ENCODE results near the gene OR1D5.
A peak's percentile ranks its signal among the peaks of the same experiment; 100 is the strongest.
"Not testable (repeated sequence)": the region's sequence is repeated elsewhere in the genome, so short reads cannot be mapped to it uniquely, and the experiment has no call there.

Gene OR1D5

DNA sequence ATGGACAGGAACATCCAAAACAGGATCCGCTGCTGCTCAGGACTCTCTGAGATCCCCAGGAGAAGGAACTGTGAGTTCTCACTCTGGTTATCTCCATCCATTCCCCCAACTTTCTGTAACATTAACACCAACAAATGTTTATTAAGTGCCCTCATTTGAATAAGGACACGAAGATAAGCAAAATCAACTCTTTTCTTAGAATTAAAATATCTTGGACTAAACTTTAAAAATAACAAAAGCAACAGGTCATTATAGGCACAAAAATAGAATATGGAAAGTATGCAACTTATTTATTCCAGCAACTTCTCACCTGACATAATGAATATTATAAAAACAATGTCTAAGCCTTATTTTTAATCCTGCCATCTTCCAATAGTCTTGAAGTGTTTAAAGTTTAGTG is at the start of gene OR1D5:
TSS of gene OR1D5 (minus strand) at position 101 of the 400 bp plus-strand sequence. CDS start at position 101, 0 bp downstream.
- not testable (repeated sequence) for DNase-seq

DNA sequence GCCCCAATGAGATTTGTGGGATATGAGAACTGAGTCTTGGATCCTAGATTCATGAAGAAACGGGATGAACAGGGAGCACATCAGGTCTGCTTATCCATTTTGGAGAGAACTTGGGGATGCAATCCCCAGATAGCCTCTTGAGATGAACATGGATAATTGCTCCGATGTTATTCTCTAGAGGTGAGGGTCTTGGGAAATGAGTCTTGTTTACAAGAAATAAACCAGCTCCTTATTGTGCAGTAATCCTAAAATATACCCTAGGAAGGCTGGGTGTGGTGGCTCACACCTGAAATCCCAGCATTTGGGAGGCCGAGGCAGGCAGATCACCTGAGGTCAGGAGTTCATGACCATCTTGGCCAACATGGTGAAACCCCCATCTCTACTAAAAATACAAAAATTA is 40.9 kb upstream of the OR1D5 start, which contains the start of gene OR1D2:
TSS of gene OR1D2 (minus strand) at position 101 of the 400 bp plus-strand sequence. CDS start 11,426 bp downstream, outside the sequence.
- no peak for DNase-seq

DNA sequence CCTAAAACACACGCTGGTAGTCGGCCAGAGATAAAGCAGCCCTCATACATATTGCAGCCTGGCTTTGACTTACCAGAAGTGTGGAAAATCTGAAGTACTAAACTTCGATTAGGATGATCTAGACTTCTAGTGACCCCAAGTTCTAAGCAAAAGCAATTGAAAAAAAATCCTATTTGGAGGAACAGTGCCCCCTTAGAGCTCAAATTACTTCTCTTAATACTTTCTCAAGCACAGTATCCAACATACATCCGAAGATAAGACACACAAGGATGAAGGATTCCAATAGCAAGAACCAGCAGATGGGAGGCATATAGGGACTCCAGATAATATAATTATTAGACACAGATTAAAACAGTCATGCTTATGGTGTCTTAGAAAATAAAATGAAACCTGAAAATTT is 10.4 kb upstream of the OR1D5 start:
- not testable (repeated sequence) for DNase-seq

DNA sequence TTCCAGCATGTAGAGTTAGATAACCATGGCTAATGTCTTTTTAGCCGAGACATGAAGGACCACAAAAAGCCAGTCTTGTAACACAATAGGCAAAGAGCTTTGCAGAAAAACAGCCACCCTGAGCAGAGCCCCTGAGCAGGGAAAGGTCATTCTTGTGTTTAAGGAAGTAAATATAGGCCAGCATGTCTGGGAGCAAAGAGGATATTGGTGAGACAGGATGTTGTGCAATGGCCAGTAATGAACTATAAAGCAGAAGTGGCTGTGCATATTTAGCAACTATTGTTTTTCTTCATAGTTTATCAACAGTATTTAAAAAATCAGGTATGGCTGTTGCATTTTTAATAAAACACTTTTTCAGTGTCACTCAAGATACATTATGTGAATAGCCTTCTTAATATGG is 1.8 kb upstream of the OR1D5 start:
- not testable (repeated sequence) for DNase-seq

- DNase-seq = not testable (repeated sequence)
Observed at GRCh38 chr17:3062824-3063377, 506 bp downstream of the OR1D5 start.

DNA sequence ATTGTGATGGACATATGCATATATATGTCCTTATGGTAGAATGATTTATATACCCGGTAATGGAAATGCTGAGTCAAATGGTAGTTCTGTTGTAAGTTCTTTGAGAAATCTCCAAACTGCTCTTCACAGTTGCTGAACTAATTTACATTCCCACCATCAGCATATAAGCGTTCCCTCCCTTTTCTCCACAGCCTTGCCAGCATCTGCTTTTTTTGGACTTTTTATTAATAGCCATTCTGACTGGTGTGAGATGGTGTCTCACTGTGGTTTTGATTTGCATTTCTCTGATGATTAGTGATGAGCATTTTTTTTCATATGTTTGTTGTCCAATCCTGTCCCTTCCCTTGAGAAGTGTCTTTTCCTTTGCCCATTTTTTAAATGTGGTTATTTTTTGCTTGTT is 8.5 kb downstream of the OR1D5 start:
- not testable (repeated sequence) for DNase-seq

- no peak for DNase-seq
Observed at GRCh38 chr17:3049705-3050295, 13.6 kb downstream of the OR1D5 start.

DNA sequence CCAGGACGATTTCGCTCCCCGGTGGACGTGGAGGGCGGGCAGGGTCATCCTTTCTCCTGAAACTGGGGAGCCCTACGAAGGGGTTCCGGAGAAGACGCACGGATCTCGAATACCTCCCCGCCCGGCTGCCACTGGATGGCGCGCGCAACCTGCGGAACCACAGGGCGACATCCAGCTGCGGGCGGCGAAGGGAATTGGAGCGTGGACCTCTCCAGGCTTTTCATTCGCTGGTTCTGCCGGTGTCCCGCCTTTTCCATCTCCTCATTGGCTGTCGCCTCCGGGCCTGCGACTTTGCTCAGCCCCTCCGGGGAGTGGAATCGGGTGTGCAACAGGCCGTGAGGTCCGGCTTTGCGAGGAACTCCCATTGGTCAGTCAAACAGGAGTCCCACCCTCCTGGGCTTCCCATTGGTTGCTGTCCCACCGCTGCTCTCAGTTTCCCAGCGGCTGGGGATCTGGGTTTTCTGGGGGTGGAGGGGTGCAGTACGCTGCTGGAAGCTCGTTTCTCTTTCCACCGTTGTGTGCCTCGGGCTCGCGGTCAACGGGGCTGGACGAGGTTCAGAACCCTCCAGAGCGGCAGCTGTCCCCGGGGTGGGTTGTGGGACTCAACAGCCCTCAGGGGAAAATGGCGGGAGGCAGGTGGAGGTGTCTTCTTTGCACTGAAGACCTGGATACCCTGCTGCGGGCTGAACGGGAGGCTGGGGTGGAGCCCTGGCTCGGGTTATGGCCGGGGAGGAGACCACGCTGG is 14.5 kb downstream of the OR1D5 start:
- peak; percentile 98 for DNase-seq

DNA sequence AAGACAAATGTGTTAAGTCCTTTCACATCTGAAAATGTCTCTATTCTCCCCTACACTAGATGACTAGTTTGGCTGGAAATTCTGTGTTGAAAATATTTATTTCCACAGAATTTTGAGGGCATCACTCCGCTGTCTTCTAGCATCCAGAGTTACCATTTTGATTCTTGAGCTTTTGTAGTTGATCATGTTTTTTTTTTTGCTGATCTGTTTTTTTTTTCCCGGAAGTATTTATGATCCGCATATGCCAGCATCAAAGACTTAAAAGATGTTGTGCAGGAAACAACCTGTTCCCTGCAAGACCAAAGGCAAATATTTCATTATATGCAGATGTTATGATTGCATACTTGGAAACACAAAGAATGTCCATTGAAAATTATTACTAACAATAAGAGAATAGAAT is 16.7 kb downstream of the OR1D5 start:
- DNase-seq = no peak

DNA sequence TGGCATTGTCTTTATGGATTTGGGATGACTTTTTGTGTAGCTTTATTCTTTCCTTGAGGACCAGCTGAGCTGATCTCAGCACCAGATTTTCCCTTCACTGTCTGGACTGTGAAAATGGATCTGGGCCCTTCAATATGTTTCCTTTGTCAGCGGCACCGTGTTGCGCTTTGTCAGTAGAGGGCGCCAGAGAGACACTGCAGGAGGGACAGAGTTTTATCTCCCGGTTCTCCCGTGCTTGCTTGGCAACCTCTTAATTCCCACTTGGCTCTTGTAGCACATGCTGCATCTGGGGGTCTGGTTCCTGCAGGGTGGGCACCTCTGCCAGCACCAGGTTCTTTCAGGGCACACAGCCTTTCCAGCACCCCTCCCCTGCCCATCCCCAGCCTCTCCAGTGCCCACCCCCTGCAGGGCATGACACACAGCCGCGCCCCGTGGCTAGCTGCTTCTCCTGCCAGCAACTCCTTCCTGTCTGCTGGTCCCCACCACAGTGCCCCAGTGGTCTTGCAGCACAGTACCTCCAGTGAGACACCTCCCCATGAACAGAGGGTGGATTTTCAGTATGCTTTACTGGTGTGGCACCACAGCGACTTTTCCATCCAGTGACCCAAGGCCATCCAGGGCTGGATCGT is 19.6 kb downstream of the OR1D5 start:
- no peak for DNase-seq

GRCh38 chr17:3040882-3041281 is 22.5 kb downstream of the OR1D5 start:
- DNase-seq = no peak

- DNase-seq = no peak
Observed at GRCh38 chr17:3039736-3040135, 23.7 kb downstream of the OR1D5 start.

DNA sequence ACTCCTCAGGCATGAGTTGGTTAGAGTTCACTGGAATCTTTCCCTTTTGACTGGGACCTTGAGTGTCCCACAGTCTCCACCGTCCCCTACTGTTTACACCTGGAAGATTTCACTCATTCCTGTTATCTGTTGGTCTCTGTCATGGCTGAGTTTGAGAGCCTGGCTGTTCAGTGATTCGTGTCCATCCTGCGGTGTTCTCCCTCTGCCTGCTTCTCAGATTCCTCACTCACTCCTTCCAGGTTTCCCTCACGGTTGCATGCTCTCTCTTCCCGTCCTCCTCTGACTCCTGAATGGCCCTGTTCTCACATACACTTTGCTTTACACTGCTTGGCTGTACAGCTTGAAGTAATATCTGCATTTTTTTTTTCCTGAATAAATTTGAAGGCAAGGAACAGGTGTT is 24.5 kb downstream of the OR1D5 start:
- DNase-seq = no peak

DNA sequence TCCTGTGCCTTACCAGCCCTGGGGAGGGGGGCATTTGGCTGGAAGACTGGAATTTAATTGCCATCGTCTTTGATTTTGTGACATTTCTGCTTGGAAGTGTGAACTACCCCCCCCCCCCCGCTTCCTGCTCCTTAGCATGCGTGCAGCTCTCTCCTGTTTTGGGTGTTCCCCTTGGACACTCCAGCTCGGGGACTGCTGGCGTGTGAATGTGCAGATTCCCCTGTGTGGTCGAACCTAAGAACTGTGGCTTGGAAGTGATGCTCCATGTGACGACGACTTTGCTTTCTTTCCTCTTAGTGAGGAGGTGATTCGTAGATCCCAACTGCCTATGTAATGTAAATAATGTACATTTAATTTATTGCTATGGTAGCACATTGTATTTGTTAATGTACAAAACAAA is 26.1 kb downstream of the OR1D5 start:
- DNase-seq = no peak

DNA sequence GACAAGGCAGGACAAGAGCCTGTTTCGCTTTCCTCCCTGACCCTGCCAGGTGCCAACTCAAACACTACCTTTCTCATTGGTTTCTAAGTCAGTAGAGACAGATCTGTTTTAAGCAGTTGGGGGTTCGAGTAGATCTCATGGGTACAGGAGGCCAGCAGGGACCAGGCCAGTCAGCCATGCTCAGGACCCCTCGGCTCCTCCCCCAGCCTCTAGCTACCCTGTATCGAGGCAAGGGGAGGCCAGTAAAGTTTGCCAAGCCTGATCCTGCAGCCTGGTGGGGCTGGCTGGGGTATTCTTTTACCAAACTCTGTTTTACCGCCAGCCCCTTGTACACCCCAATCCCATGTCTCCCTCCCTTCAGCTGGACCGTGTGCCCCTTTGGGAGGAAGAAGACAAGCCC is 26.6 kb downstream of the OR1D5 start:
- DNase-seq = no peak

DNA sequence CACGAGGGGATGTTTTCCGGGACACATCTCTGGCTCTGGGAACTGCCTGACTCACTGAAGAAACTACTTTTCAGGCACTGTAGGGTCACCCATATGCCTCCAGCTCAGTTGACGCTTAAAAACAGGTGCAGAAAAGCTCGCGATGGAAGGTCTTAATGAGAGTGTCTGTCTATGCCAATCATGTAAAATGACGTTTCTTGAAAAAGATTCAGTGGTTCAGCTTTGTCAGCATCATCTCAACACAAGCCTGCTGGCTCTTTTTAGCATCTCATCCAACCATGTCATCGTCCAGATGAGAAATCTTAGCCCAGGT is 27.5 kb downstream of the OR1D5 start:
- DNase-seq = no peak

- no peak for DNase-seq
Observed at GRCh38 chr17:3035256-3035967, 28.0 kb downstream of the OR1D5 start.

GRCh38 chr17:3034578-3034920 is 28.9 kb downstream of the OR1D5 start:
- DNase-seq = no peak

DNA sequence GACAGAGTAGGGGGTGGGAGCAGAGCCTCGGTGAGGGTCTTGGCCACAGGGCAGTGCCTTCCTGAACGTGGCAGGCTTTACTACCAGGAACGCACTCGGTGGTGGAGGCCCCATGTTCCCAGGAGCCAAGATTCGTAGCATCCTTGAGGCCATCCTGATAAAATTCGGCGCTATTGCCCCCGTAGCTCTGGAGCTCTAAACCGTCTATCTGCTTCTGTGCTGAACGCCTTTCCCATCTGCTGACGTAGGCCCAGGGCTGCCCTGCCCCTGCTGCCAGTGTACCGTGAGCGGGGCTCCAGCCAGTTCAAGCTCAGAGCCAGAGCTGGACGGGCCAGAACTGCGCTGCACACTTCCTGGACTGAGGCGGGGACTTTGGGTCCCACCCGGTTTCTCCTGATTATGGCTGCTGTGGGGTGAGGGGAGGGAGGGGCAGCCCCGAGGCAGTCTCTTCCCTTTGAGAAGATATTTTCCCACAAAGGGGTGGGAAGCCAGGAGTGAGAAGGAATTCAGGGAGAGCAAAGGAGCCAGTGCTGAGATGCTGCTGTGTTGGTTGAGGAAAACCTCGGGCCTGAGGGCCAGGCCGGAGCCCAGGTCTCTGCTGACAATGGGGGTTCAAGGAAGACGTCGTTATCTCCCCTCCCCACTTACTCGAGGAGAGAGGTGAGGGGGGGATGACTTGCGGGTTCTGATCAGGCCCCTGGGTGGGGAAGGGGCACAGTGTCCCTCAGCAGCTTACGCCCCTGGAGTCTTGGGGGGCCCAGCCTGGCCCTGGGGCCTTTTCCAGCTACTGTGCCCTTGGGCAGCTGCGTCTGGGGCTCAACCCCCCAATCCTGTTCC is 29.4 kb downstream of the OR1D5 start:
- no peak for DNase-seq

DNA sequence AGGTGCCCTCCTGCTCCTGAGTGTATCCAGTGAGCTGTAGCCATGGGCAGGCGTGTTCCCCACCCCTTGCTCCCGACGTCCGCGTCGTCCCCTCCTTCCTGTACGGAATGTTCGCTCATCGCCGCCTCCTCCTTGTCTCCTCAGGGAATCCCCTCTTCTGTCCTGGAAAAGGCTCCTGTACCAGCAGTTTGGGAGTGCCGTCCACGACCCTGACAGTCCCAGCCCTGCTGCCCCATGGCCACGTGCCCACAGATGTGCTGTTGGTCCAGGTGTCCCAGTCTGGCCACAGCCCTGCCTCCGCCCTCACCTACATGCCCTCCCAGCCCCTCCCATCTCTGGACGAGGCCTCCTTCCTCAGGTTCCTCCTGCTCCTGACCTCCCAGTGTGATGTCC is 30.2 kb downstream of the OR1D5 start:
- DNase-seq = no peak

DNA sequence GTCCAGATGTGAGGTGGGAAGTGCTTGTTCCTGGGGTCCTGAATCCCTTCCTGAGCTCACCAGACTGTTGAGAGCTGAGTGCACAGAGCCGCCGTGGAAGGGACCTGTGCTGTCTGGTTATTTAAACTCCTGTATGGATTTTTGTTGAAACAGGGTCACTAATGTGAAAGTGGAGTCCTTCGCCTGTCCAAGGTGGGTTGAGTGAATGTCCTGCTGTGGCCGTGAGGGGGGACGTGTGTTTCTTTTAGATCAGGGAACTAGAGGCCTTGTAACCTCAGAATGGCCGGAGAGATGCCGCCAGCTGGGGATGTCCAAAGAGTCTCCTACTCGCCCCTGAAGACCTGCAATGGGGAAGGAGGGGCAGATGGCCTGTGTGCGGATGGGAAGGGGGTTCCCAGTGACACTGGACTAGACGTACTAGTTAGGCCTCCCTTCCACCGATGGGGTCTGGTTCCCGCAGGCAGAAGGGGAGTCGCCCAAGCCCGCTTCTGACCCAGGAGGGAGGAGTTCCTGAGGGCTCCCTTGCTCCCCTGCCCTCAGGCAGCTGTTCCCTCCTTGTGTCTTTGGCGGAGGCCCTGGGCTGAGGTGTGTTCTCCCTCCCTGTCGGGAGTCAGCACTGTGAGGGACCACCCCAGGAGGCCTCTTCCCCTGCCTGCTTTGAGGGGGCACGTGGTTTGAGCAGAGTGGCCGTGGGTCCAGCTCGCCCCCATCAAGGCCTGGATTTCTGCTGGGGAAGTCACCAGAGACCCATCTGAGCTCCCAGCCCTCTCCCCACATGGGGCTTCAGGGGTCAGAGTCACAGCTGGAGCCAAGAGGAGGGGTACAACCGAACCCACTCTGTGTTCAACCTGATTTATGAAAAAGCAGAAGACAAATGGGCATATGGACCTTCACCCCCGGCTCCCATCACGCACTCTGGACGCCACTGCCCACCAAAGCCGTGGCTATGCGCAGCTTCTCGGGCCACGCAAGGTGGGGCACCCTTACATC is 30.9 kb downstream of the OR1D5 start:
- DNase-seq = no peak
